Testis (tissue), 3 donors: ENCODE results near the gene NUMB. TPM values are rescaled to one million over a fixed set of nuclear protein-coding genes. Genes with fewer than 3 reads are reported as not detected.

Source experiments
- DNase-seq: peaks from one replicate; pipeline ENCODE4 v3.0.0-alpha.2; 2019
- H3K27ac ChIP-seq, 2 donors: fragments of 200-600 bp; sonication (generic); one replicate each; pipeline ENCODE4 v1.5.1; 2019
- H3K27me3 ChIP-seq: fragments of 200-600 bp; sonication (generic); one replicate; pipeline ENCODE4 v1.5.1; 2019
- H3K36me3 ChIP-seq: fragments of 200-600 bp; sonication (generic); one replicate; pipeline ENCODE4 v1.5.1; 2017; ENCODE audit warnings: low read depth; ENCODE audit errors: missing control alignments
- H3K4me1 ChIP-seq: fragments of 200-600 bp; sonication (generic); one replicate; pipeline ENCODE4 v1.5.1; 2019
- H3K4me3 ChIP-seq, 2 donors: fragments of 200-600 bp; sonication (generic); one replicate each; pipeline ENCODE4 v1.5.1; 2017 to 2019
- H3K9me3 ChIP-seq: fragments of 200-600 bp; sonication (generic); one replicate; pipeline ENCODE4 v1.5.1; 2017
- POLR2A ChIP-seq: fragments of 450-650 bp; IDR thresholded peaks from one replicate; pipeline ENCODE4 v1.6.1; 2017; ENCODE audit warnings: antibody characterized with exemption, mild to moderate bottlenecking, moderate library complexity
- WGBS, 2 donors: methylation state at CpG; one replicate each; pipeline ENCODE4 v1.1.5; 2018; 5-methylcytosine and 5-hydroxymethylcytosine counted together
- intact Hi-C: fragments of 100-400 bp; cut with DNase I; formaldehyde crosslinking; loops from one replicate; pipeline ENCODE4 v1.15.1; 2023; ENCODE audit warnings: low total_unique reads
- polyA plus RNA-seq: library from polyadenylated mRNA; stranded (reverse); fragments of 350-450 nt; fragmentation: Illumina TruSeq; extraction: RNeasy Lipid Tissue Mini Kit (QIAGEN cat#74804); gene quantifications from one replicate; pipeline ENCODE4 v1.2.3, GENCODE V29; 2014; ENCODE audit warnings: low read depth, low replicate concordance; ENCODE audit not compliant: insufficient read depth
- total RNA-seq, 2 donors: library from RNA; depleted of rRNA; stranded (reverse); fragments of >200 nt; gene quantifications; one replicate each; pipeline ENCODE4 v1.2.3, GENCODE V29; 2016
- TF ChIP-seq, protein P1 (sequence below), 3 experiments: fragments of 450-650 bp in 2 of 3; fragments of 200-600 bp in 1 of 3; sonication (generic) in 1 of 3; IDR thresholded peaks; one replicate each; pipeline ENCODE4 v1.5.1; 2016 to 2019; ENCODE audit warnings: antibody characterized with exemption in 3 of 3, mild to moderate bottlenecking in 2 of 3, moderate library complexity in 1 of 3

Gene NUMB
- total and polyA plus RNA-seq, 3 donors from 2014 or later, result 60.3 to 78.7 (median 69.7) TPM

GRCh38 chr14:73244541-73245290 lies 213.6 kb downstream of the NUMB start:
- no peaks in the 10 kb centered on the region for H3K27me3 ChIP-seq
- intact Hi-C loops, result loop anchor here (10.0 kb wide), 1 partner anchor 650 kb away; no protein-coding TSS in a partner anchor
- no peak for TF ChIP-seq POLR2A
- H3K9me3 ChIP-seq, result no peaks in the 10 kb centered on the region
- peaks cover 7% of the 10 kb centered on the region for H3K4me1 ChIP-seq
- WGBS, 2 donors, result 72 to 80% methylated on average over 9 to 13 of the region's 14 CpGs
- H3K4me3 ChIP-seq, result no peak overlapping the region
- H3K36me3 ChIP-seq, result no peaks in the 10 kb centered on the region
- no peak overlapping the region for H3K27ac ChIP-seq
- DNase-seq, result no peak

- no peak for DNase-seq
- no peak overlapping the region for H3K27ac ChIP-seq
- intact Hi-C loops, result loop anchor here (10.0 kb wide), 1 partner anchor 651 kb away; no protein-coding TSS in a partner anchor
- no peak for TF ChIP-seq POLR2A
- TF ChIP-seq, protein P1, sequence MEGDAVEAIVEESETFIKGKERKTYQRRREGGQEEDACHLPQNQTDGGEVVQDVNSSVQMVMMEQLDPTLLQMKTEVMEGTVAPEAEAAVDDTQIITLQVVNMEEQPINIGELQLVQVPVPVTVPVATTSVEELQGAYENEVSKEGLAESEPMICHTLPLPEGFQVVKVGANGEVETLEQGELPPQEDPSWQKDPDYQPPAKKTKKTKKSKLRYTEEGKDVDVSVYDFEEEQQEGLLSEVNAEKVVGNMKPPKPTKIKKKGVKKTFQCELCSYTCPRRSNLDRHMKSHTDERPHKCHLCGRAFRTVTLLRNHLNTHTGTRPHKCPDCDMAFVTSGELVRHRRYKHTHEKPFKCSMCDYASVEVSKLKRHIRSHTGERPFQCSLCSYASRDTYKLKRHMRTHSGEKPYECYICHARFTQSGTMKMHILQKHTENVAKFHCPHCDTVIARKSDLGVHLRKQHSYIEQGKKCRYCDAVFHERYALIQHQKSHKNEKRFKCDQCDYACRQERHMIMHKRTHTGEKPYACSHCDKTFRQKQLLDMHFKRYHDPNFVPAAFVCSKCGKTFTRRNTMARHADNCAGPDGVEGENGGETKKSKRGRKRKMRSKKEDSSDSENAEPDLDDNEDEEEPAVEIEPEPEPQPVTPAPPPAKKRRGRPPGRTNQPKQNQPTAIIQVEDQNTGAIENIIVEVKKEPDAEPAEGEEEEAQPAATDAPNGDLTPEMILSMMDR (IDR thresholded peaks at IDR 0.05), result no peak
- no peak overlapping the region for H3K4me3 ChIP-seq
- no peaks in the 10 kb centered on the region for H3K36me3 ChIP-seq
- H3K27me3 ChIP-seq, result no peaks in the 10 kb centered on the region
- H3K9me3 ChIP-seq, result no peaks in the 10 kb centered on the region
- WGBS, 2 donors, result 90 to 97% methylated on average over 2 of the region's 2 CpGs
- H3K4me1 ChIP-seq, result peaks cover 11% of the 10 kb centered on the region
Measured at GRCh38 chr14:73243748-73244147, 214.6 kb downstream of the NUMB start.

DNA sequence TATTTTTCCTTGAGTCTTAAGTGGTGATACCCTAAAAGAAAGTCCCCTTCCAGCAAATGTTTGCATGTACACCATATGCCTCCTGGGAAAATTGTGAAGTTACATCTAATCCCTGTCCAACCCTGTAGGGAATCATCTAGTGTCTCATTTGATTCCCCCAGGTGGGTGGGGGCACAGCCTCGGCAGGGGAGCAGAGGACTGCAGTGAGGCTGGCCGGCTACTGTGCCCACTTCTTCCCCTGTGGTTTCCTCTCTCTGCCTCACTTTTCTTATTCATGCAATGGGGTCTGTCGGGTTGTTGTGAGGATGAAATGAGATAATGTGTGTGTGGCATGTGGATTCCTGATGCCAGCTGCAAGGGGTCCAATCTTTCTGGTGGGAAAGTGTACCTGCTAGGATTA lies 215.0 kb downstream of the NUMB start:
- peaks cover 11% of the 10 kb centered on the region for H3K4me1 ChIP-seq
- TF ChIP-seq, protein P1 (IDR thresholded peaks at IDR 0.05), result no peak
- no peak for TF ChIP-seq POLR2A

GRCh38 chr14:73242357-73242901 lies 215.9 kb downstream of the NUMB start:
- H3K4me1 ChIP-seq, result peaks cover 11% of the 10 kb centered on the region
- intact Hi-C loops, result loop anchor here (10.0 kb wide), 1 partner anchor 652 kb away; no protein-coding TSS in a partner anchor
- no peaks in the 10 kb centered on the region for H3K36me3 ChIP-seq
- DNase-seq, result no peak
- H3K27me3 ChIP-seq, result no peaks in the 10 kb centered on the region
- H3K27ac ChIP-seq, result no peak overlapping the region
- no peaks in the 10 kb centered on the region for H3K9me3 ChIP-seq
- TF ChIP-seq, protein P1 (IDR thresholded peaks at IDR 0.05), result no peak
- no peak for TF ChIP-seq POLR2A
- no peak overlapping the region for H3K4me3 ChIP-seq
- 49 to 59% methylated on average over 6 of the region's 6 CpGs for WGBS, 2 donors

More for the DNA sequence above, 215.0 kb downstream of the NUMB start:
- Histone ChIP-seq H3K4me3 (no peak overlapping the region), H3K27me3 (no peaks in the 10 kb centered on the region), H3K27ac (no peak overlapping the region), H3K36me3 (no peaks in the 10 kb centered on the region), H3K9me3 (no peaks in the 10 kb centered on the region)
- DNase-seq, result no peak
- WGBS, 2 donors, result 69 to 88% methylated on average over 3 of the region's 3 CpGs
- intact Hi-C loops, result loop anchor here (10.0 kb wide), 1 partner anchor 651 kb away; no protein-coding TSS in a partner anchor

- TF ChIP-seq, protein P1 (IDR thresholded peaks at IDR 0.05), result no peak
- TF ChIP-seq POLR2A, result no peak
- no peak for DNase-seq
- H3K4me3 ChIP-seq, result no peak overlapping the region
- H3K36me3 ChIP-seq, result no peaks in the 10 kb centered on the region
- intact Hi-C loops, result loop anchor here (10.0 kb wide), 1 partner anchor 653 kb away; no protein-coding TSS in a partner anchor
- peaks cover 14% of the 10 kb centered on the region for H3K4me1 ChIP-seq
- WGBS, 2 donors, result 89 to 94% methylated on average over 16 to 19 of the region's 19 CpGs
- no peak overlapping the region for H3K27ac ChIP-seq
- H3K9me3 ChIP-seq, result no peaks in the 10 kb centered on the region
- H3K27me3 ChIP-seq, result no peaks in the 10 kb centered on the region
Measured at GRCh38 chr14:73241481-73242165, 216.7 kb downstream of the NUMB start.
